ENCODE results near the gene UBASH3A. TPM values are rescaled to one million over a fixed set of nuclear protein-coding genes. Genes with fewer than 3 reads are reported as not detected.
A peak's percentile ranks its signal among the peaks of the same experiment; 100 is the strongest.

The UBASH3A gene
- total and polyA plus RNA-seq, 8 donors = 0.18 to 4.6 (median 0.31) TPM; not detected in 1

DNA sequence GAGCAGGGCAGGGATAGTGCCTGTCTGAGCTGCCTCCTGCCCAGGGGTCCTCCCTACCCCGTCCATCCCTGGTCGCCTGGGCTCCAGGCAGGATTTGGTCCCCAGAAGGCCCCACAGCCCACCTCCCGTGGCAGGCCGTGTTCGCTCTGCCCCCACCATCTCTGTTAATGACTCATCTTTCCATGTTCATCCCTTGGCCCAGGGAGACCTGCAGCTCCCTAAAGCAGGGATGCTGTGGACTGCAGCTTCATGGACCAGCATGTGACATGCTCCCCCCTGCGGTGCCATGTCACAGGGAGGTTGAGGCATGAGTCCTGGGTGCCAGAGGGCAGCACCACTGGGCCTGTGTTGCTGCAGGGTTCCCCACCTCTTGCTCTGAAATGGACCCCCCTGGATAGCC is 26.8 kb downstream of the UBASH3A start:
- intact Hi-C loops (cut with DNase I; ENCODE audit: low total_unique reads) = no loop called here
- DNase-seq = no peak
- peaks cover 0 to 4% (median 0%) of the 10 kb centered on the region in 4 donors for H3K36me3 ChIP-seq

GRCh38 chr21:42431196-42431595 is 27.5 kb downstream of the UBASH3A start:
- peaks cover 0 to 19% (median 17%) of the 10 kb centered on the region in 4 donors for H3K9me3 ChIP-seq
- peaks cover 0 to 35% (median 0%) of the 10 kb centered on the region in 3 donors for H3K27me3 ChIP-seq
- WGBS, 5 donors = 69 to 76% (median 73%) methylated on average over 5 to 7 of the region's 7 CpGs
- no peak overlapping the region for H3K4me3 ChIP-seq
- intact Hi-C loops (cut with DNase I; ENCODE audit: low total_unique reads) = no loop called here
- no peaks in the 10 kb centered on the region for H3K4me1 ChIP-seq
- peaks cover 0 to 4% (median 0%) of the 10 kb centered on the region in 4 donors for H3K36me3 ChIP-seq
- TF ChIP-seq POLR2AphosphoS5 (IDR thresholded peaks at IDR 0.05) = no peak
- no peak for TF ChIP-seq POLR2A (IDR thresholded peaks at IDR 0.05)
- no peak for TF ChIP-seq CTCF (IDR thresholded peaks at IDR 0.05)
- no peak for TF ChIP-seq EP300 (IDR thresholded peaks at IDR 0.05)
- no peak for DNase-seq
- H3K27ac ChIP-seq = no peak overlapping the region

More for the DNA sequence above, 26.8 kb downstream of the UBASH3A start:
- Histone ChIP-seq H3K9me3 (peaks cover 0 to 19% (median 17%) of the 10 kb centered on the region in 4 donors), H3K27me3 (peaks cover 0 to 35% (median 0%) of the 10 kb centered on the region in 3 donors), H3K4me1 (peaks cover 0 to 2% (median 0%) of the 10 kb centered on the region in 4 donors), H3K27ac (no peak overlapping the region), H3K4me3 (no peak overlapping the region)
- no peak for TF ChIP-seq POLR2AphosphoS5 (IDR thresholded peaks at IDR 0.05)
- 81 to 90% (median 87%) methylated on average over 5 to 6 of the region's 6 CpGs for WGBS, 5 donors

DNA sequence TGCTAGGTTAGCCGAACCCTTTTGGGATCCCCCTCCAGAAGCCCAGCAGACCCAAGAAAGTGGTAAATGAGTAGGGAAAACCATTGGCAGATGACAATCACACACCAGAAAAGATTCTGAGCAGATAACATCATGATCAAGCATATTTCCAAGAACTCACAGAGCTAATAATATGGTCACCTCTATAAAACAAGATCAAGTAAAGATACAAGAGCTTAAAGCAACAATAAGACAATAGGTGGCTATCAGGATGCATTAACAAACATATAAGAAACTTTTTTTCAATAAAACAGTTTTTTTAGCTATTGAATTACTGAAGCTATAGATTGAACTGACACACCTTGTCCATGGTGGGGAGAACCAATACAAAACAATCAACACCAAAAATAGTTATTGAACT is 29.0 kb downstream of the UBASH3A start:
- Histone ChIP-seq H3K9me3 (peaks cover 0 to 26% (median 17%) of the 10 kb centered on the region in 4 donors), H3K4me1 (no peaks in the 10 kb centered on the region), H3K36me3 (peaks cover 0 to 4% (median 0%) of the 10 kb centered on the region in 4 donors), H3K4me3 (no peak overlapping the region), H3K27ac (no peak overlapping the region), H3K27me3 (peaks cover 0 to 34% (median 0%) of the 10 kb centered on the region in 3 donors)
- TF ChIP-seq POLR2A (IDR thresholded peaks at IDR 0.05) (no peak), POLR2AphosphoS5 (IDR thresholded peaks at IDR 0.05) (no peak), EP300 (IDR thresholded peaks at IDR 0.05) (no peak), CTCF (IDR thresholded peaks at IDR 0.05) (no peak)
- no peak for DNase-seq
- intact Hi-C loops (cut with DNase I; ENCODE audit: low total_unique reads) = no loop called here
- 68 to 93% (median 87%) methylated on average over 1 of the region's 1 CpG for WGBS, 5 donors

GRCh38 chr21:42433946-42434551 is 30.3 kb downstream of the UBASH3A start:
- H3K4me1 ChIP-seq = no peaks in the 10 kb centered on the region
- H3K9me3 ChIP-seq = peaks cover 0 to 26% (median 17%) of the 10 kb centered on the region in 4 donors
- H3K4me3 ChIP-seq = no peak overlapping the region
- WGBS, 5 donors = 39 to 51% (median 46%) methylated on average over 10 of the region's 10 CpGs
- intact Hi-C loops (cut with DNase I; ENCODE audit: low total_unique reads) = no loop called here
- H3K36me3 ChIP-seq = peaks cover 0 to 4% (median 0%) of the 10 kb centered on the region in 4 donors
- TF ChIP-seq POLR2AphosphoS5 (IDR thresholded peaks at IDR 0.05) = peak in 1 of 3 donors; percentile 44
- no peak for TF ChIP-seq CTCF (IDR thresholded peaks at IDR 0.05)
- peak; percentile 42 to 81 for DNase-seq
- H3K27me3 ChIP-seq = peaks cover 0 to 35% (median 0%) of the 10 kb centered on the region in 3 donors
- H3K27ac ChIP-seq = peak overlapping the region in 1 of 5 donors; percentile 28

DNA sequence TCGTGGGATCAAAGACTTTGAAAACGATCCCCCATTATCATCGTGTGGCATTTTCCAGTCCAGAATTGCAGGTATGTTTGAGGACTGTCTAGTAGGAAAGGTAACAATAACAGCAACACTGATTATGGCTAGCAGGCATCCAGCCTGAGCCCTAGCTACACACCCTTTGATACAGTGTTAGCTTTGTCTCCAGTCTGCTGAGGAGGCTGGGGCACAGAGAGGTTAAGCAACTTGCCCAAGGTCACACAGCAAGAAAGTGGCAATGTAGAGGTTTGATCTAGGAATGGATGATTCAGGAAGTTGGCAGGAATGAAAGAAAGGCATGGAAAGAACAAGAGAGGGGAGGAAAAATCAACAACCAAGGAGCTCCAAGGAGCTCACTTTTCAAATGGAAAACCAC is 31.2 kb downstream of the UBASH3A start:
- Histone ChIP-seq H3K27me3 (peaks cover 0 to 35% (median 0%) of the 10 kb centered on the region in 3 donors), H3K4me1 (no peaks in the 10 kb centered on the region), H3K36me3 (peaks cover 0 to 4% (median 0%) of the 10 kb centered on the region in 4 donors), H3K9me3 (peaks cover 0 to 26% (median 17%) of the 10 kb centered on the region in 4 donors), H3K27ac (no peak overlapping the region), H3K4me3 (no peak overlapping the region)
- 63 to 71% (median 67%) methylated on average over 3 of the region's 3 CpGs for WGBS, 5 donors
- no peak for DNase-seq
- TF ChIP-seq POLR2A (IDR thresholded peaks at IDR 0.05) (no peak), EP300 (IDR thresholded peaks at IDR 0.05) (no peak), POLR2AphosphoS5 (IDR thresholded peaks at IDR 0.05) (no peak), CTCF (IDR thresholded peaks at IDR 0.05) (no peak)
- intact Hi-C loops (cut with DNase I; ENCODE audit: low total_unique reads) = no loop called here
